ENCODE results near the gene GAB1.

The GAB1 gene

GRCh38 chr4:143311924-143312323 lies 24.8 kb upstream of the GAB1 start:
- DNase-seq (ENCODE audit: low read depth), result no peak

GRCh38 chr4:143313521-143313920 lies 23.2 kb upstream of the GAB1 start:
- TF ChIP-seq, protein P1, sequence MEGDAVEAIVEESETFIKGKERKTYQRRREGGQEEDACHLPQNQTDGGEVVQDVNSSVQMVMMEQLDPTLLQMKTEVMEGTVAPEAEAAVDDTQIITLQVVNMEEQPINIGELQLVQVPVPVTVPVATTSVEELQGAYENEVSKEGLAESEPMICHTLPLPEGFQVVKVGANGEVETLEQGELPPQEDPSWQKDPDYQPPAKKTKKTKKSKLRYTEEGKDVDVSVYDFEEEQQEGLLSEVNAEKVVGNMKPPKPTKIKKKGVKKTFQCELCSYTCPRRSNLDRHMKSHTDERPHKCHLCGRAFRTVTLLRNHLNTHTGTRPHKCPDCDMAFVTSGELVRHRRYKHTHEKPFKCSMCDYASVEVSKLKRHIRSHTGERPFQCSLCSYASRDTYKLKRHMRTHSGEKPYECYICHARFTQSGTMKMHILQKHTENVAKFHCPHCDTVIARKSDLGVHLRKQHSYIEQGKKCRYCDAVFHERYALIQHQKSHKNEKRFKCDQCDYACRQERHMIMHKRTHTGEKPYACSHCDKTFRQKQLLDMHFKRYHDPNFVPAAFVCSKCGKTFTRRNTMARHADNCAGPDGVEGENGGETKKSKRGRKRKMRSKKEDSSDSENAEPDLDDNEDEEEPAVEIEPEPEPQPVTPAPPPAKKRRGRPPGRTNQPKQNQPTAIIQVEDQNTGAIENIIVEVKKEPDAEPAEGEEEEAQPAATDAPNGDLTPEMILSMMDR (IDR thresholded peaks at IDR 0.05; ENCODE audit: low read length, missing control alignments), result no peak
- no peak overlapping the region for H3K4me3 ChIP-seq (replicated peaks; ENCODE audit: low read depth, low read length)
- DNase-seq (ENCODE audit: low read depth), result no peak

More at GRCh38 chr4:143311924-143312323, 24.8 kb upstream of the GAB1 start:
- no peak overlapping the region for H3K4me3 ChIP-seq (replicated peaks; ENCODE audit: low read depth, low read length)
- TF ChIP-seq, protein P1 (IDR thresholded peaks at IDR 0.05; ENCODE audit: low read length, missing control alignments), result no peak

GRCh38 chr4:143313996-143314395 lies 22.7 kb upstream of the GAB1 start:
- H3K4me3 ChIP-seq (replicated peaks; ENCODE audit: low read depth, low read length), result no peak overlapping the region
- TF ChIP-seq, protein P1 (IDR thresholded peaks at IDR 0.05; ENCODE audit: low read length, missing control alignments), result no peak

GRCh38 chr4:143320113-143320512 lies 16.6 kb upstream of the GAB1 start:
- TF ChIP-seq, protein P1 (IDR thresholded peaks at IDR 0.05; ENCODE audit: low read length, missing control alignments), result no peak
- H3K4me3 ChIP-seq (replicated peaks; ENCODE audit: low read depth, low read length), result no peak overlapping the region
- DNase-seq (ENCODE audit: low read depth), result no peak

More at GRCh38 chr4:143313996-143314395, 22.7 kb upstream of the GAB1 start:
- no peak for DNase-seq (ENCODE audit: low read depth)

GRCh38 chr4:143326735-143327134 lies 9.9 kb upstream of the GAB1 start:
- no peak for DNase-seq (ENCODE audit: low read depth)
- H3K4me3 ChIP-seq (replicated peaks; ENCODE audit: low read depth, low read length), result no peak overlapping the region
- TF ChIP-seq, protein P1 (IDR thresholded peaks at IDR 0.05; ENCODE audit: low read length, missing control alignments), result no peak

DNA sequence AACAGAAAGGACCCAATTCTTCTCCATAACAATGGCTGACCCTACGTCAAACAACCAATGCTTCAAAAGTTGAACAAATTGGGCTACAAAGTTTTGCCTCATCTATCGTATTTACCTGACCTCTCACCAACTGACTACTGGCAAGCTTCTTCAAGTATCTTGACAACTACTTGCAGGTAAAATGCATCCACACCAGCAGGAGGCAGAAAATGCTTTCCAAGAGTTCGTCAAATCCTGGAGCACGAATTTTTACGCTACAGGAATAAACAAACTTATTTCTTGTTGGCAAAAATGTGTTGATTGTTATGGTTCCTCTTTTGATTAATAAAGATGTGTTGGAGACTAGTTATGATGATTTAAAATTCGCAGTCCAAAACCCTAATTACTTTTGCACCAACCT lies 6.7 kb upstream of the GAB1 start:
- no peak overlapping the region for H3K4me3 ChIP-seq (replicated peaks; ENCODE audit: low read depth, low read length)
- no peak for DNase-seq (ENCODE audit: low read depth)
- TF ChIP-seq, protein P1 (IDR thresholded peaks at IDR 0.05; ENCODE audit: low read length, missing control alignments), result no peak

GRCh38 chr4:143335979-143336780 lies 496 bp upstream of the GAB1 start:
- TF ChIP-seq, protein P1 (IDR thresholded peaks at IDR 0.05; ENCODE audit: low read length, missing control alignments), result no peak
- peak overlapping the region; percentile 80 for H3K4me3 ChIP-seq (replicated peaks; ENCODE audit: low read depth, low read length)
- DNase-seq (ENCODE audit: low read depth), result peak; percentile 93

All from fibroblast of pulmonary artery (primary cell).